HEK293 (cell line): ENCODE results near the gene RNF31.

ENCODE experiments used
- CTCF ChIA-PET: fragments of 350-600 bp; formaldehyde crosslinking; extraction: SDS; loops from one replicate; lab custom pipeline; 2021; ENCODE audit warnings: antibody characterized with exemption; lab: Yijun Ruan, JAX
- POLR2A ChIA-PET: fragments of 300-600 bp; formaldehyde crosslinking; extraction: SDS; loops from one replicate; lab custom pipeline; 2020; ENCODE audit warnings: antibody characterized with exemption, inconsistent platforms; lab: Yijun Ruan, JAX
- H3K27ac ChIP-seq: fragments of 200-500 bp; sonication (Bioruptor generic); 2 replicates; pipeline ENCODE4 v1.5.1; 2014; ENCODE audit warnings: low read depth, low read length, control low read depth, inconsistent platforms; ENCODE audit errors: extremely low read depth
- H3K36me3 ChIP-seq, 2 experiments: fragments of 200-500 bp in 1 of 2; sonication (Bioruptor generic) in 1 of 2; 1 replicate in 1 of 2; 2 replicates in 1 of 2; pipeline ENCODE4 v1.5.1; 2014 to 2017; ENCODE audit warnings: inconsistent platforms in 2 of 2, low read length in 2 of 2; ENCODE audit not compliant: control insufficient read depth in 2 of 2, insufficient read depth in 1 of 2
- H3K4me1 ChIP-seq: fragments of 200-500 bp; sonication (Bioruptor generic); 2 replicates; pipeline ENCODE4 v1.5.1; 2014; ENCODE audit warnings: mild to moderate bottlenecking, low read length, inconsistent platforms; ENCODE audit not compliant: control insufficient read depth, insufficient read depth
- H3K4me3 ChIP-seq: 2 replicates; pipeline ENCODE4 v1.5.1; 2011; ENCODE audit warnings: low read depth, mild to moderate bottlenecking, control low read depth, low read length, moderate library complexity
- H3K9me3 ChIP-seq: fragments of 200-500 bp; sonication (Bioruptor generic); 2 replicates; pipeline ENCODE4 v1.5.1; 2014; ENCODE audit warnings: low read depth, low read length, inconsistent platforms; ENCODE audit not compliant: control insufficient read depth, insufficient read depth
- BCL11A ChIP-seq: fragments of 450-650 bp; formaldehyde crosslinking; IDR thresholded peaks from 2 replicates; pipeline ENCODE4 v1.5.1; 2016; ENCODE audit warnings: low read depth, missing biosample characterization, missing genetic modification characterization
- BCL6B ChIP-seq: fragments of 450-650 bp; formaldehyde crosslinking; IDR thresholded peaks from 2 replicates; pipeline ENCODE4 v1.5.1; 2017; ENCODE audit warnings: missing biosample characterization, missing genetic modification characterization
- KLF1 ChIP-seq: fragments of 450-650 bp; formaldehyde crosslinking; IDR thresholded peaks from 2 replicates; pipeline ENCODE4 v1.5.1; 2016; ENCODE audit warnings: missing biosample characterization, missing genetic modification characterization
- KLF8 ChIP-seq: fragments of 450-650 bp; formaldehyde crosslinking; IDR thresholded peaks from 2 replicates; pipeline ENCODE4 v1.5.1; 2016; ENCODE audit warnings: missing biosample characterization, missing genetic modification characterization
- MEIS1 ChIP-seq: sonication (generic); formaldehyde crosslinking; IDR thresholded peaks from 2 replicates; pipeline ENCODE4 v1.8.1; 2022; ENCODE audit warnings: missing genetic modification reagents, mild to moderate bottlenecking, borderline replicate concordance
- PRDM1 ChIP-seq: fragments of 450-650 bp; formaldehyde crosslinking; IDR thresholded peaks from 2 replicates; pipeline ENCODE4; 2016; ENCODE audit warnings: missing biosample characterization, missing genetic modification characterization
- RBAK ChIP-seq: fragments of 450-650 bp; formaldehyde crosslinking; IDR thresholded peaks from 2 replicates; pipeline ENCODE4 v1.5.1; 2016; ENCODE audit warnings: missing biosample characterization, missing genetic modification characterization
- ZBTB7A ChIP-seq: fragments of 450-650 bp; formaldehyde crosslinking; IDR thresholded peaks from 2 replicates; pipeline ENCODE4 v1.5.1; 2016; ENCODE audit warnings: low read depth, missing biosample characterization, missing genetic modification characterization
- ZNF157 ChIP-seq: fragments of 450-650 bp; formaldehyde crosslinking; IDR thresholded peaks from 2 replicates; pipeline ENCODE4 v1.5.1; 2016; ENCODE audit warnings: missing biosample characterization, missing genetic modification characterization
- ZNF169 ChIP-seq: fragments of 450-650 bp; formaldehyde crosslinking; IDR thresholded peaks from 2 replicates; pipeline ENCODE4 v1.5.1; 2016; ENCODE audit warnings: missing biosample characterization, missing genetic modification characterization
- ZNF214 ChIP-seq: fragments of 450-650 bp; formaldehyde crosslinking; IDR thresholded peaks from 2 replicates; pipeline ENCODE4 v1.5.1; 2017; ENCODE audit warnings: missing biosample characterization, mild to moderate bottlenecking, missing genetic modification characterization, borderline replicate concordance
- ZNF366 ChIP-seq: fragments of 450-650 bp; formaldehyde crosslinking; conservative IDR thresholded peaks from 2 replicates; pipeline ENCODE4 v1.5.1; 2016; ENCODE audit warnings: missing biosample characterization, missing genetic modification characterization
- ZNF529 ChIP-seq: fragments of 450-650 bp; formaldehyde crosslinking; IDR thresholded peaks from 2 replicates; pipeline ENCODE4 v1.5.1; 2017; ENCODE audit warnings: missing genetic modification characterization, missing biosample characterization; ENCODE audit not compliant: insufficient replicate concordance
- ZNF561 ChIP-seq: fragments of 450-650 bp; IDR thresholded peaks from 2 replicates; pipeline ENCODE4 v1.5.1; 2018; ENCODE audit warnings: missing biosample characterization, missing genetic modification characterization, borderline replicate concordance
- ZNF623 ChIP-seq: fragments of 450-650 bp; formaldehyde crosslinking; IDR thresholded peaks from 2 replicates; pipeline ENCODE4 v1.5.1; 2016; ENCODE audit warnings: missing biosample characterization, missing genetic modification characterization
- ZNF629 ChIP-seq: fragments of 450-650 bp; formaldehyde crosslinking; IDR thresholded peaks from 2 replicates; pipeline ENCODE4 v1.5.1; 2017; ENCODE audit warnings: missing biosample characterization, missing genetic modification characterization
- ZNF660 ChIP-seq: fragments of 450-650 bp; IDR thresholded peaks from 2 replicates; pipeline ENCODE4 v1.5.1; 2018; ENCODE audit warnings: missing biosample characterization, mild to moderate bottlenecking, missing genetic modification characterization
- ZNF747 ChIP-seq: fragments of 450-650 bp; formaldehyde crosslinking; IDR thresholded peaks from 2 replicates; pipeline ENCODE4 v1.5.1; 2016; ENCODE audit warnings: missing biosample characterization, missing genetic modification characterization
- ZNF777 ChIP-seq: fragments of 450-650 bp; formaldehyde crosslinking; IDR thresholded peaks from 2 replicates; pipeline ENCODE4 v1.5.1; 2017; ENCODE audit warnings: missing biosample characterization, missing genetic modification characterization, borderline replicate concordance
- ZNF785 ChIP-seq: fragments of 450-650 bp; formaldehyde crosslinking; IDR thresholded peaks from 2 replicates; pipeline ENCODE4 v1.5.1; 2016; ENCODE audit warnings: missing biosample characterization, missing genetic modification characterization
- ZNF843 ChIP-seq: fragments of 450-650 bp; formaldehyde crosslinking; IDR thresholded peaks from 2 replicates; pipeline ENCODE4 v1.5.1; 2016; ENCODE audit warnings: missing biosample characterization, missing genetic modification characterization
- ZXDB ChIP-seq: fragments of 450-650 bp; formaldehyde crosslinking; IDR thresholded peaks from 2 replicates; pipeline ENCODE4 v1.5.1; 2016; ENCODE audit warnings: missing biosample characterization, missing genetic modification characterization
- TF ChIP-seq, protein P1 (sequence below): fragments of 450-650 bp; formaldehyde crosslinking; IDR thresholded peaks from 2 replicates; pipeline ENCODE4 v1.5.1; 2017; ENCODE audit warnings: missing biosample characterization, missing genetic modification characterization
- TF ChIP-seq, protein P2 (sequence below): fragments of 450-650 bp; formaldehyde crosslinking; IDR thresholded peaks from 2 replicates; pipeline ENCODE4 v1.5.1; 2016; ENCODE audit warnings: missing biosample characterization, missing genetic modification characterization
- TF ChIP-seq, protein P3 (sequence below): fragments of 450-650 bp; formaldehyde crosslinking; IDR thresholded peaks from 2 replicates; pipeline ENCODE4 v1.5.0; 2017; ENCODE audit warnings: missing biosample characterization, missing genetic modification characterization, borderline replicate concordance
- TF ChIP-seq, protein P4 (sequence below): fragments of 450-650 bp; formaldehyde crosslinking; IDR thresholded peaks from 2 replicates; pipeline ENCODE4 v1.5.1; 2016; ENCODE audit warnings: missing biosample characterization, missing genetic modification characterization

Gene RNF31

DNA sequence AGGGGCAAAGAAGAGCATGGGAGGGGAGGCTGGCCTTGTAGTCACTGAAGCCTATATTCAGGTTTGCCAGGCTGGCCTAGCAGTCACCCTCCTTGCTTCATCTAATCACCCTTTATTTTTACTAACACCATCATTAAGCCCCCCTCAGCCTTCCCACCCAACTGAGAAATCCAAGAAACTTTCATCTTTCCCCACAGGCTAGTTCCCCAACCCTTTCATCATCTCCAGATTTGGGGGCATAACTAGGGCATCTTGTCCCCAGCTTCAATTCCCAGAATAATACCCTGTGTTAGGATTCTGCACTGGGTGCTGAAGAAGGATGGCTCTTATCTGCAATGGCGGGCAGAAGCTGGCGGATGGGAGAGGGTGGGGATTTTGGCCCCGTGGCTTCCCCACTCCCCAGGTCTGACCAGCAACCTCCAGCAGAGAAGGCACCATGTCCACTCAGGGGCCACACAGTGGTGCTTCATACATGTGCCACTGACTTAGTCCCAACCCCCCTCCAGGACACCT is 46.3 kb upstream of the RNF31 start:
- H3K36me3 ChIP-seq = peaks cover 0 to 59% of the 10 kb centered on the region in 2 experiments; a peak in 2 of 3 replicates
- H3K4me3 ChIP-seq = no peak overlapping the region
- H3K4me1 ChIP-seq = no peaks in the 10 kb centered on the region
- TF ChIP-seq ZNF747 (tag by site-specific recombination) = no peak
- TF ChIP-seq RBAK (tag by site-specific recombination) = no peak
- TF ChIP-seq ZXDB (tag by site-specific recombination) = no peak
- no peak for TF ChIP-seq ZBTB7A (tag by site-specific recombination)
- TF ChIP-seq, protein P1, sequence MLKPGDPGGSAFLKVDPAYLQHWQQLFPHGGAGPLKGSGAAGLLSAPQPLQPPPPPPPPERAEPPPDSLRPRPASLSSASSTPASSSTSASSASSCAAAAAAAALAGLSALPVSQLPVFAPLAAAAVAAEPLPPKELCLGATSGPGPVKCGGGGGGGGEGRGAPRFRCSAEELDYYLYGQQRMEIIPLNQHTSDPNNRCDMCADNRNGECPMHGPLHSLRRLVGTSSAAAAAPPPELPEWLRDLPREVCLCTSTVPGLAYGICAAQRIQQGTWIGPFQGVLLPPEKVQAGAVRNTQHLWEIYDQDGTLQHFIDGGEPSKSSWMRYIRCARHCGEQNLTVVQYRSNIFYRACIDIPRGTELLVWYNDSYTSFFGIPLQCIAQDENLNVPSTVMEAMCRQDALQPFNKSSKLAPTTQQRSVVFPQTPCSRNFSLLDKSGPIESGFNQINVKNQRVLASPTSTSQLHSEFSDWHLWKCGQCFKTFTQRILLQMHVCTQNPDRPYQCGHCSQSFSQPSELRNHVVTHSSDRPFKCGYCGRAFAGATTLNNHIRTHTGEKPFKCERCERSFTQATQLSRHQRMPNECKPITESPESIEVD = no peak
- TF ChIP-seq ZNF629 (tag by site-specific recombination) = no peak
- TF ChIP-seq ZNF529 = no peak
- TF ChIP-seq ZNF169 (tag by site-specific recombination) = no peak
- TF ChIP-seq PRDM1 (tag by site-specific recombination) = no peak
- TF ChIP-seq BCL11A (tag by site-specific recombination) = no peak
- TF ChIP-seq, protein P2, sequence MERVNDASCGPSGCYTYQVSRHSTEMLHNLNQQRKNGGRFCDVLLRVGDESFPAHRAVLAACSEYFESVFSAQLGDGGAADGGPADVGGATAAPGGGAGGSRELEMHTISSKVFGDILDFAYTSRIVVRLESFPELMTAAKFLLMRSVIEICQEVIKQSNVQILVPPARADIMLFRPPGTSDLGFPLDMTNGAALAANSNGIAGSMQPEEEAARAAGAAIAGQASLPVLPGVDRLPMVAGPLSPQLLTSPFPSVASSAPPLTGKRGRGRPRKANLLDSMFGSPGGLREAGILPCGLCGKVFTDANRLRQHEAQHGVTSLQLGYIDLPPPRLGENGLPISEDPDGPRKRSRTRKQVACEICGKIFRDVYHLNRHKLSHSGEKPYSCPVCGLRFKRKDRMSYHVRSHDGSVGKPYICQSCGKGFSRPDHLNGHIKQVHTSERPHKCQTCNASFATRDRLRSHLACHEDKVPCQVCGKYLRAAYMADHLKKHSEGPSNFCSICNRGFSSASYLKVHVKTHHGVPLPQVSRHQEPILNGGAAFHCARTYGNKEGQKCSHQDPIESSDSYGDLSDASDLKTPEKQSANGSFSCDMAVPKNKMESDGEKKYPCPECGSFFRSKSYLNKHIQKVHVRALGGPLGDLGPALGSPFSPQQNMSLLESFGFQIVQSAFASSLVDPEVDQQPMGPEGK (tag by site-specific recombination) = no peak
- no peak for TF ChIP-seq KLF8 (tag by site-specific recombination)
- TF ChIP-seq ZNF561 = no peak
- TF ChIP-seq ZNF157 (tag by site-specific recombination) = no peak
- TF ChIP-seq ZNF214 (tag by site-specific recombination) = no peak
- no peak for TF ChIP-seq ZNF660 (tag by site-specific recombination)
- ChIA-PET POLR2A (interaction anchor here (1.6 kb wide), 1 partner anchor 14 kb away, joined by 4 read pairs; the partner anchor contains the start of genes DCAF11 and NRL), CTCF (interaction anchor here (1.6 to 2.1 kb wide), 2 partner anchors 8 to 60 kb away, joined by 7 to 13 read pairs; partner anchors contain the start of gene IRF9)
- H3K27ac ChIP-seq = no peak overlapping the region
- no peaks in the 10 kb centered on the region for H3K9me3 ChIP-seq

DNA sequence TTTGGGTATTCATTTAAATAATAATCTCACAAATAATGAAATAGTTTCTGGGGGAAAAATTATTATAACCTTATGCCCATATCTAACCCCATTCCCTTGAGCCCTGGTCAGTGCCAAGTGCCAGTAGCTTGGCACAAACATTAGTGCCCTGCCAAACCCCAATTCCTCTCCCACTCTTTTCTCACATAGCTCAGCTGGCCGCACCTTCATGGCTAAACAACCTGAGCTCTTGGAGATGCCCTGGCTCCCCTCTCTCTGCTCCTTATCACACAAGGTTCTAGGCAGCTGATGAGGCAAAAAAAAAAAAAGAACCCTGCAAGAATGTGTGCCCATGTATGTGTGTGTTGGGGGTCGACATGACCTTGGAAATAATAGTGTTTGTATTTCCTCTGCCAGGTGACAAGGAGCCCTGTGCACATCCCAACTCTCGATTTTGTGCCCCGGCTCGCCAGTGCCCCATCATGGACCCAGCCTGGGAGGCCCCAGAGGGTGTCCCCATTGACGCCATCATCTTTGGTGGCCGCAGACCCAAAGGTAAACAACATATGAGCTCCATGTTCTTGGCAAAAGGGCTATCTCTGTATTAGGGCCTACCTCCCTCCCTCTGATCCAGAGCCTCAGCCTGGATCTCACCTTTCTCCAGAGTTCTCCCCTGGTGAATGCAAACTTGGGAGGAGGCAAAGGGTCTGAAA is 44.8 kb upstream of the RNF31 start:
- Histone ChIP-seq H3K4me1 (no peaks in the 10 kb centered on the region), H3K9me3 (no peaks in the 10 kb centered on the region), H3K27ac (no peak overlapping the region), H3K36me3 (peaks cover 0 to 53% of the 10 kb centered on the region in 2 experiments; a peak in 2 of 3 replicates), H3K4me3 (no peak overlapping the region)
- ChIA-PET CTCF (interaction anchor here (0.7 to 8.9 kb wide), 3 partner anchors 9 to 22 kb away, joined by 3 to 145 read pairs (median 6); partner anchors contain the start of gene PCK2), POLR2A (interaction anchor here (0.7 to 1.9 kb wide), 5 partner anchors 8 to 1109 kb away, joined by 3 to 14 read pairs (median 3); partner anchors contain the start of genes DCAF11 and PCK2)
- TF ChIP-seq KLF1 (tag by site-specific recombination) (no peak), ZNF843 (tag by site-specific recombination) (no peak), MEIS1 (CRISPR knock-in tag) (no peak), ZNF214 (tag by site-specific recombination) (no peak), ZNF785 (no peak), BCL6B (tag by site-specific recombination) (no peak), ZNF777 (tag by site-specific recombination) (no peak), ZNF623 (tag by site-specific recombination) (no peak), ZNF366 (tag by site-specific recombination) (no peak)
- TF ChIP-seq, protein P3, sequence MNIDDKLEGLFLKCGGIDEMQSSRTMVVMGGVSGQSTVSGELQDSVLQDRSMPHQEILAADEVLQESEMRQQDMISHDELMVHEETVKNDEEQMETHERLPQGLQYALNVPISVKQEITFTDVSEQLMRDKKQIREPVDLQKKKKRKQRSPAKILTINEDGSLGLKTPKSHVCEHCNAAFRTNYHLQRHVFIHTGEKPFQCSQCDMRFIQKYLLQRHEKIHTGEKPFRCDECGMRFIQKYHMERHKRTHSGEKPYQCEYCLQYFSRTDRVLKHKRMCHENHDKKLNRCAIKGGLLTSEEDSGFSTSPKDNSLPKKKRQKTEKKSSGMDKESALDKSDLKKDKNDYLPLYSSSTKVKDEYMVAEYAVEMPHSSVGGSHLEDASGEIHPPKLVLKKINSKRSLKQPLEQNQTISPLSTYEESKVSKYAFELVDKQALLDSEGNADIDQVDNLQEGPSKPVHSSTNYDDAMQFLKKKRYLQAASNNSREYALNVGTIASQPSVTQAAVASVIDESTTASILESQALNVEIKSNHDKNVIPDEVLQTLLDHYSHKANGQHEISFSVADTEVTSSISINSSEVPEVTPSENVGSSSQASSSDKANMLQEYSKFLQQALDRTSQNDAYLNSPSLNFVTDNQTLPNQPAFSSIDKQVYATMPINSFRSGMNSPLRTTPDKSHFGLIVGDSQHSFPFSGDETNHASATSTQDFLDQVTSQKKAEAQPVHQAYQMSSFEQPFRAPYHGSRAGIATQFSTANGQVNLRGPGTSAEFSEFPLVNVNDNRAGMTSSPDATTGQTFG (tag by site-specific recombination) = no peak
- TF ChIP-seq, protein P4, sequence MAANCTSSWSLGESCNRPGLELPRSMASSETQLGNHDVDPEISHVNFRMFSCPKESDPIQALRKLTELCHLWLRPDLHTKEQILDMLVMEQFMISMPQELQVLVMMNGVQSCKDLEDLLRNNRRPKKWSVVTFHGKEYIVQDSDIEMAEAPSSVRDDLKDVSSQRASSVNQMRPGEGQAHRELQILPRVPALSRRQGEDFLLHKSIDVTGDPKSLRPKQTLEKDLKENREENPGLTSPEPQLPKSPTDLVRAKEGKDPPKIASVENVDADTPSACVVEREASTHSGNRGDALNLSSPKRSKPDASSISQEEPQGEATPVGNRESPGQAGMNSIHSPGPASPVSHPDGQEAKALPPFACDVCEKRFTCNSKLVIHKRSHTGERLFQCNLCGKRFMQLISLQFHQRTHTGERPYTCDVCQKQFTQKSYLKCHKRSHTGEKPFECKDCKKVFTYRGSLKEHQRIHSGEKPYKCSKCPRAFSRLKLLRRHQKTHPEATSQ = no peak
